Activated CD4-positive, alpha-beta T cell treated with anti-CD3 and anti-CD28 coated beads, Interleukin-2, amount 50 U/mL, for 4 hours (primary cell): ENCODE measurements around the gene CD300LD.

Experiments used
- DNase-seq, 2 experiments: peaks; one replicate each; pipeline ENCODE4 v3.0.0-alpha.2; 2020

The CD300LD gene

DNA sequence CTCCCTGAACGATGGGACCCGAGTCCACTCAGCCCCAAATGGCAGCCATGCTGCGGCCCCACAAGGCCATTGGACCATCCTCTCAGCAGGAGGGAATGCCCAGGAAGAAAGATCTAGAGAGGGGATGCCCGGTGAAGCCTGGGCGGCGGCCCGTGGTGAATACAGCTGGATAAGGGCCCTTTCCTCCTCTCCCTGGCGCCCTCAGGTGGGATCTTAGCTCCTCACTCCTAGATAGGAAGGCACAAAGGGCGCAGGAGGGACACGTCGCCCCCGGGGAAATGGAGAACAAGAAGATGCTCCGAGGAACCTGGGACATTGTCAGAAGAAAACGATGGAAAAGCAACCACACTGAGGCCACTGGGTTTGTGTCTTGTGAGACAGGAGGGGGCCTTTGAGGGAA, 48.7 kb downstream of the CD300LD start:
- DNase-seq, result no peak

DNA sequence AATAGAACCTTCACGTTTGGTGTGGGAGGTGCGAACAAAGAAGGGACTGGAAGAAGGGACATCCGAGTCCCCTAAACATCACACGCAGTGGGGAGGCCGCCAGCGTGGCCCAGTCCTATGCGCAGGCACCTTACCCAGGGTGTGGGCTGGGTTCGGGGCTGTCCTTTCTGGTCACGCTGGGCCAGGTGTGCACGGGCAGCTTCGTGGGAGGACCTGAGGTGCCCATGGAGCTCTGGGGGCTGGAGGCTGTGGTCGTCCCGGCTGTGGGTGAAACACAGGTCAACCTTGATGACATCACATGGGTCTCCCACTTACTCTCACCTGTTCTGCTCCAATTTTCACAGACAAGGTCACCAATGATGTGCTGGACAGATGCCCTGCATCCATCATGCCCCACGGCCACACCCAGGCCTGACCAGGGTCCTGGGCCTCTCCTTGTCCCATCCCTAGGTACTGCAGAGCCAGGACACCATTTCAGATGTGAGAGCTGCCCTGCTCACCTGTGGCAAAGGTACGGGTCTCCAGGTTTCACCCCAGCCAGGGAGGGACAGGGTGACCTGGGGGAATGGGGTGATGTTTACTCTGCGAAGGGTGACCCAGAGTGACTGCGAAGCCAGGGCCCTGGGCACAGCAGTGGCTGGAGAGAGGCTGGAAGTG, 49.2 kb downstream of the CD300LD start:
- DNase-seq, result no peak

DNA sequence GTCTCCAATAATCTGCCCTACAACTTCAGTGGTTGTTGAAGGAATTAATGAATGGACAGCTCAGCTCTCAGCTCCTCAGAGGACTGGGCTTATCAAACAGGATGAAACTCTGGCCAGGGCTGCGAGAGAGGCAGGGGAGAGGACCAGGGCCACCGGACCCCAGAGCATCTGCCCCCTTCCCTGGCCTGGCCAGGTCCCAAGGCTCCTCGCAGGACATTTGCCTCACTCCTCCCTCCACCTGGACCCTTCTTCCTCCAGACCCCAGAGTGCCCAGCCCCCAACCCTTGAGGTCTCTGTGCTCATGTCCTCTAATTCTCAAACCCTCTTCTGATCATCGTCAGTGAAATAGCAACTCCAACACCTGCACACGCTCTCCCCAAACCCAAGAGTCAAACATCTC, 49.9 kb downstream of the CD300LD start:
- no peak for DNase-seq

DNA sequence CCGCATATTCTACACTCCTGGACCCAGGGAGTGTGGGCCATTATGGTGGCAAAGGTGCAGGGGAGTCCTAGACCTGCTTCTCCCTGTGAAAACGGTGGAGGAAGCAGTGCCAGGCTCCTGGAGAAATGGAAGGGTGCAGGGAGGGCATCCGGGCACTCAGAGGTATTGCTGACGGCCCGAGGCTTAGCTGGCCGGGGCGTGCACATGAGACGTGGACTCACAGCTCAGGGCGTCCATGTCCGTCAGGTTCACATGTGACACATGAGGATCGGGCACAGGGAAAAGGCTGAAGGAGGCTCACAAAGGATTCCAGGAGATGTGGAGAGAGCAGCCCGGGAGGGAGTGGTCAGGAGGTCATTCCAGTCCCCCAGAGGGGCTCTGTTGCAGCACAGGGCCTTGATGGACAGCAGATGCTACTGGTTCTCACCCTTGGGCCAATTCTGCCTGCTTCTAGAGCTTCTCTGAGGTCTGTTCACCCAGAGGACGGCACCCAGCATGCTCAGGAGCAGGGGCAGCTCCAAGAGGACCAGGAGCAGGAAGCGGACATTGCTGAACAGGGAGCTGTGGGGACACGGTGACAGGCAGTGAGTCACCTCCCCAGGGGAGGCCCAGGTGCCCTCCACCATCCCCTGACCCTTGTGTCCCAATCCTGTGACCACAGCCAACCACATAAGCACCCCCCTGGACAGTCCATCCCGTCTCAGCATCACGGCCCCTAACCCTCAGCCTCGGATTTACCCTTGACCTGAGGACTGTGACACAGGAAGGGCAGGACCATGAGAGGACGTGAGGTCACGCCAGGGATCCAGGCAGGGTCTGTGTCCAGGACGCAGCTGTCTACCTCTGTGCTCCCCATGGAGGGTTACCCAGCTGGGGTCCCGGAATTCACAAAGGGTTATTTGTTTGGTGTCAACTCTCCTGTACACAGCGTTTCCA, 50.6 kb downstream of the CD300LD start:
- no peak for DNase-seq

DNA sequence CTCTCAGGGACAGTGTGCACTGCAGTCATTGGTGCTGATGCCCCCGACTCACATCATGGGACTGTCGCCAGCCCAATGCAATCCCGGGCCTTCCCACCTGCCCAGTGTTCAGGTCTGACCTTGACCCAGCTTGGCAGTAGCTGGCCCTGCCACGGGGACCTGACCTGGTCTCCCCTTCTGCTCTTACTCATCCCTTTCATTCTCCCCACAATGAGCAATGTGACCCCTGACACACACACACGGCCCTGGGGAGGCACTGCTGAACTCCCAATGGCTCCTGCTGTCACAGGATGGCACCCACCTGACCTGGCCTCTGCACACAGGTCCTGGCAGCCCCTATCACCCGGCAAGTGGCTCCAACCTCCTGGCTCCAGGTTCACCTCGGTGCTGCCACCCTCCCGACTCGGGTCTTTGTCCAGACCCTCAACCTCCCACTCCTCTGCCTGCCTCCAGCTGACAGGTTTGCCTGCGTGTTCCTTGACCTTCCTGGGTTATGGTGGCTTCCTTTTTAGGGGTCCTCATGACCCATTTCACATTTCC, 52.7 kb downstream of the CD300LD start:
- DNase-seq, result no peak

DNA sequence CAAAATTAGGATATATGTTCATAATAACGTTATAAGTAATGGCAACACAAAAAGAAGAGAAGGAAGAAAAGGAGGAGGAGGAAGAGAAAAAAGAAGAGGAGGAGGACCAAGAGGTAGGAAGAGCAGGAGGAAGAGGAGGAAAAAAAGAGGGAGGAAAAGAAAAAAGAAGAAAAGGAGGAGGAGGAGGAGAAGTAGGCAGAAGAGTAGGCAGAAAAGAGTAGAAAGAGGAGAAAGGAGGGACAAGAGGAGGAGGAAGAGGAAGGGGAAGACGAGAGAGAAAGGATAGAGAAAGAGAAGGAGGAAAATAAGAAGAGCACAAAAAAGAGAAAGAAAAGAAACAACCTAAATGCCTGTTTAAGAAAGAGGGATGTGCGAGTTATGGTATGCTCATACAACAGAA, 55.2 kb downstream of the CD300LD start:
- no peak for DNase-seq

DNA sequence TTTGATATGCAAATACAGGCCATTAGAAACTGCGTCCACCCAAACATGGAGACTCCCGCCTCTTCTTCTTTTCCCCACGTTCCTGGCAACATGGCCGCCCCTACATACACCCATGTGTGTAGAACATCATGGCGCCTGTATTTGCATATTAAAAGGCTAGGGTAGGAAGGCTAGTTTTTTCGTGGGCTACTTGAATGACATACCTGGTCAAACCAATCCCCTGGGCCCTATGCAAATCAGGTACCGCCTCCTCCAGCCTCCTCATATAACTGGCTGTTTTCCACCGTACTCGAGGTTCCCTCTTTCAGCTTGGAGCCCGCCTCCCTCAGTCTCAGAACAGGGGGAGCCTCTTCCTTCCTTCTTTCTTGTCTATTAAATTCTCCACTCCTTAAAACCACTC, 60.0 kb downstream of the CD300LD start:
- no peak for DNase-seq

DNA sequence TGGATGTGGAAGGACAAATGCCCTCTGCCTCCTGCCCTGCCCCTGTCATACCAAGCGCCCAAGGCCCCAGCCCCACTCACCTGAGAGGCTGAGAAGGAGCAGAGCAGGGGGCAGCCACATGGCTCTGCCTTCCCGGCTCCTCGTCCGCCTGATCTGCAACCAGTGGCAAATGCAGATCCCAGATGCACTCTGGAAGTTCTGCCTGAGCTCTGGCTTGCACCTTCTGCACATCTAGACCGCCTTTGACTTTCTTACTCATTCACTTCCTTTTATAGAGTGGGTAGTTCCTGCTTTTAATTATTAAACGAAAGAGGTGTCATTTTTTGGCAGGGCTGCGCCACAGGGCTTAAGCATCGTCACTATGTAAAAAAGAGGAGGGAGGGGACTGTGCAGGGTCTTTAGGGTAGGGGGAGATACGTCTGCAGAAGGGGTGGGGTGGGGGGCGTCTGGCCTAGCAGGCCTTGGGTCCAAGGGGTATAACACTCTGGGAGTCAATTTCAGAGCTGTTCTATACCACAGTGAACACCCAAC, 60.8 kb downstream of the CD300LD start, which contains the start of gene CD300LB:
Gene CD300LB, minus strand, starts transcription at position 245 of the 531 bp plus-strand sequence. Its CDS starts 125 bp downstream, at position 120.
- no peak for DNase-seq

DNA sequence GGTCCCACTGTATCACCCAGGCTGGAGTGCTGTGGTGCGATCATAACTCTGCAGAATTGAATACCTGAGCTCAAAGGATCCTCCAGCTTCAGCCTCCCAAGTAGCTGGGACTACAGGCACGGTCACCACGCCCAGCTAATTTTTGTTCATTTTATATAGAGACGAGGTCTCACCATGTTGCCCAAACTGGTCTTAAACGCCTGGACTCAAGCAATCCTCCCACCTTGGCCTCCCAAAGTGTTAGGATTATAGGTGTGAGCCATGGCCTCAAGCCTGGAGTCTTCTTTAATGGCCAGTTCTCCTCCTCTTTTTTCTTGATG, 61.3 kb downstream of the CD300LD start:
- no peak for DNase-seq
